Measurements from ENCODE around the gene PDIK1L.
A peak's percentile ranks its signal among the peaks of the same experiment; 100 is the strongest.

PDIK1L gene

GRCh38 chr1:26124418-26125331, 13.1 kb downstream of the PDIK1L start:
- DNase-seq: no peak

GRCh38 chr1:26125382-26125781, 13.8 kb downstream of the PDIK1L start:
- DNase-seq: no peak

- no peak for DNase-seq
Observed at GRCh38 chr1:26125946-26126320, 14.3 kb downstream of the PDIK1L start.

- no peak for DNase-seq
Observed at GRCh38 chr1:26126321-26127084, 14.9 kb downstream of the PDIK1L start.

GRCh38 chr1:26127235-26128163, 15.9 kb downstream of the PDIK1L start:
- no peak for DNase-seq

- DNase-seq: no peak
Observed at GRCh38 chr1:26129778-26130177, 18.2 kb downstream of the PDIK1L start.

GRCh38 chr1:26130695-26131094, 19.1 kb downstream of the PDIK1L start:
- no peak for DNase-seq

GRCh38 chr1:26132128-26132833, 20.7 kb downstream of the PDIK1L start:
- DNase-seq: no peak

- DNase-seq: no peak
Observed at GRCh38 chr1:26132834-26133167, 21.2 kb downstream of the PDIK1L start.

- DNase-seq: no peak
Observed at GRCh38 chr1:26134466-26134865, 22.8 kb downstream of the PDIK1L start.

GRCh38 chr1:26138974-26139558, 27.4 kb downstream of the PDIK1L start:
- peak; percentile 6 for DNase-seq

GRCh38 chr1:26142159-26142558, 30.5 kb downstream of the PDIK1L start:
- DNase-seq: peak; percentile 17

GRCh38 chr1:26145041-26145959, 33.7 kb downstream of the PDIK1L start:
- peak; percentile 79 for DNase-seq

GRCh38 chr1:26145960-26146294, 34.3 kb downstream of the PDIK1L start:
- no peak for DNase-seq

GRCh38 chr1:26148887-26149286, 37.3 kb downstream of the PDIK1L start:
- DNase-seq: peak; percentile 10

GRCh38 chr1:26153966-26154532, 42.4 kb downstream of the PDIK1L start:
- DNase-seq: no peak

- no peak for DNase-seq
Observed at GRCh38 chr1:26154750-26155149, 43.1 kb downstream of the PDIK1L start.

GRCh38 chr1:26155370-26156284, 44.0 kb downstream of the PDIK1L start:
- no peak for DNase-seq

- DNase-seq: no peak
Observed at GRCh38 chr1:26156285-26157038, 44.8 kb downstream of the PDIK1L start.
